ENCODE data around the gene ZHX3. TPM values are rescaled to one million over a fixed set of nuclear protein-coding genes. Genes with fewer than 3 reads are reported as not detected.

Gene ZHX3
- total and polyA plus RNA-seq, 9 of the 15 experiments (the other 6 are each of a cell fraction or from before 2014, with no cell fraction given) = 0.80 to 14.6 (median 4.9) TPM

- TF ChIP-seq CHD7 (IDR thresholded peaks at IDR 0.05; ENCODE audit: low read depth, low read length) (no peak), ZNF75A (CRISPR knock-in tag; IDR thresholded peaks at IDR 0.05) (no peak), NCOA1 (IDR thresholded peaks at IDR 0.05; ENCODE audit: low read depth) (no peak), HDGF (IDR thresholded peaks at IDR 0.05) (no peak), ATF6 (CRISPR knock-in tag; IDR thresholded peaks at IDR 0.05) (no peak), ZBTB2 (IDR thresholded peaks at IDR 0.05) (no peak), TBL1XR1 (IDR thresholded peaks at IDR 0.05; ENCODE audit: low read length in 2 of 2) (no peak), CBFA2T3 (IDR thresholded peaks at IDR 0.05) (no peak), ZNF143 (CRISPR knock-in tag; IDR thresholded peaks at IDR 0.05) (no peak), SRSF7 (optimal IDR thresholded peaks at IDR 0.05; ENCODE audit: low read depth, low read length) (no peak), ETV5 (CRISPR knock-in tag; IDR thresholded peaks at IDR 0.05; ENCODE audit: low read depth) (no peak)
These were observed 171.5 kb downstream of the ZHX3 start (continued) for GRCh38 chr20:41145821-41146620.
